ENCODE measurements around the gene CPLANE2.

The CPLANE2 gene

GRCh38 chr1:16189003-16189402, 48.0 kb downstream of the CPLANE2 start:
- FAIRE-seq: peak; percentile 50
- no peak for DNase-seq (ENCODE audit: insufficient read length, low spot score)
- no peak for TF ChIP-seq POLR2A (IDR thresholded peaks at IDR 0.05; ENCODE audit: low read depth, low read length)

GRCh38 chr1:16187748-16188401, 49.1 kb downstream of the CPLANE2 start:
- DNase-seq (ENCODE audit: insufficient read length, low spot score) (peak; percentile 62), FAIRE-seq (no peak)
- no peak for TF ChIP-seq POLR2A (IDR thresholded peaks at IDR 0.05; ENCODE audit: low read depth, low read length)

- no peak for DNase-seq (ENCODE audit: insufficient read length, low spot score)
- no peak for TF ChIP-seq POLR2A (IDR thresholded peaks at IDR 0.05; ENCODE audit: low read depth, low read length)
- FAIRE-seq: no peak
Observed at GRCh38 chr1:16186655-16187235, 50.2 kb downstream of the CPLANE2 start.

GRCh38 chr1:16184557-16185303, 52.3 kb downstream of the CPLANE2 start:
- no peak for TF ChIP-seq POLR2A (IDR thresholded peaks at IDR 0.05; ENCODE audit: low read depth, low read length)
- DNase-seq (ENCODE audit: insufficient read length, low spot score) (no peak), FAIRE-seq (no peak)

- FAIRE-seq (no peak), DNase-seq (ENCODE audit: insufficient read length, low spot score) (no peak)
- TF ChIP-seq POLR2A (IDR thresholded peaks at IDR 0.05; ENCODE audit: low read depth, low read length): no peak
Observed at GRCh38 chr1:16183765-16184556, 53.0 kb downstream of the CPLANE2 start.

- DNase-seq (ENCODE audit: insufficient read length, low spot score): no peak
- no peak for FAIRE-seq
Observed at GRCh38 chr1:16183179-16183578, 53.8 kb downstream of the CPLANE2 start.

GRCh38 chr1:16181887-16182719, 54.9 kb downstream of the CPLANE2 start:
- no peak for TF ChIP-seq POLR2A (IDR thresholded peaks at IDR 0.05; ENCODE audit: low read depth, low read length)
- FAIRE-seq (no peak), DNase-seq (ENCODE audit: insufficient read length, low spot score) (peak; percentile 66)

More at GRCh38 chr1:16183179-16183578, 53.8 kb downstream of the CPLANE2 start:
- no peak for TF ChIP-seq POLR2A (IDR thresholded peaks at IDR 0.05; ENCODE audit: low read depth, low read length)
